PC-9 (cell line): Measurements from ENCODE around the gene CD1B.

Experiments
- EZH2 ChIP-seq: fragments of 200-600 bp; sonication (generic); IDR thresholded peaks from 2 replicates; pipeline ENCODE4 v1.8.0; 2017; ENCODE audit warnings: antibody characterized with exemption, low read depth
- TF ChIP-seq, protein P1 (sequence below): fragments of 200-600 bp; sonication (generic); conservative IDR thresholded peaks from 2 replicates; pipeline ENCODE4 v1.6.1; 2017; ENCODE audit warnings: mixed run types, antibody characterized with exemption, mild to moderate bottlenecking, moderate library complexity

GRCh38 chr1:158286487-158286886 lies 44.8 kb downstream of the CD1B start:
- TF ChIP-seq, protein P1, sequence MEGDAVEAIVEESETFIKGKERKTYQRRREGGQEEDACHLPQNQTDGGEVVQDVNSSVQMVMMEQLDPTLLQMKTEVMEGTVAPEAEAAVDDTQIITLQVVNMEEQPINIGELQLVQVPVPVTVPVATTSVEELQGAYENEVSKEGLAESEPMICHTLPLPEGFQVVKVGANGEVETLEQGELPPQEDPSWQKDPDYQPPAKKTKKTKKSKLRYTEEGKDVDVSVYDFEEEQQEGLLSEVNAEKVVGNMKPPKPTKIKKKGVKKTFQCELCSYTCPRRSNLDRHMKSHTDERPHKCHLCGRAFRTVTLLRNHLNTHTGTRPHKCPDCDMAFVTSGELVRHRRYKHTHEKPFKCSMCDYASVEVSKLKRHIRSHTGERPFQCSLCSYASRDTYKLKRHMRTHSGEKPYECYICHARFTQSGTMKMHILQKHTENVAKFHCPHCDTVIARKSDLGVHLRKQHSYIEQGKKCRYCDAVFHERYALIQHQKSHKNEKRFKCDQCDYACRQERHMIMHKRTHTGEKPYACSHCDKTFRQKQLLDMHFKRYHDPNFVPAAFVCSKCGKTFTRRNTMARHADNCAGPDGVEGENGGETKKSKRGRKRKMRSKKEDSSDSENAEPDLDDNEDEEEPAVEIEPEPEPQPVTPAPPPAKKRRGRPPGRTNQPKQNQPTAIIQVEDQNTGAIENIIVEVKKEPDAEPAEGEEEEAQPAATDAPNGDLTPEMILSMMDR: no peak
- no peak for TF ChIP-seq EZH2
